Natural killer cell (primary cell): ENCODE results near the gene NRM. TPM values are rescaled to one million over a fixed set of nuclear protein-coding genes. Genes with fewer than 3 reads are reported as not detected.
"Not testable (repeated sequence)": the region's sequence is repeated elsewhere in the genome, so short reads cannot be mapped to it uniquely, and the experiment has no call there.

Source experiments
- ATAC-seq, 3 donors: fragments of 150-1000 bp in 2 of 3; fragments of 200-7000 bp in 1 of 3; cut with Tn5 transposase; 1 replicate in 1 of 3; 2 replicates in 2 of 3; pipeline ENCODE4 v1.10.0; 2021; ENCODE audit warnings: mild to moderate bottlenecking in 2 of 3, moderate library complexity in 2 of 3
- DNase-seq, 2 donors: peaks; one replicate each; pipeline versions ENCODE4 v3.0.0 to v3.0.0-alpha.2; 2013 to 2021; ENCODE audit warnings: mixed read lengths in 1 of 2
- H3K27ac ChIP-seq: one replicate; pipeline ENCODE4 v1.5.1; 2013; ENCODE audit warnings: mild to moderate bottlenecking, low read length
- H3K27me3 ChIP-seq: one replicate; pipeline ENCODE4 v1.6.1; 2013; ENCODE audit warnings: low read length; ENCODE audit not compliant: control insufficient read depth, insufficient read depth
- H3K36me3 ChIP-seq: one replicate; pipeline ENCODE4 v1.6.1; 2013; ENCODE audit warnings: low read length; ENCODE audit not compliant: control insufficient read depth, insufficient read depth
- H3K4me1 ChIP-seq: one replicate; pipeline ENCODE4 v1.6.1; 2013; ENCODE audit warnings: low read length; ENCODE audit not compliant: control insufficient read depth, insufficient read depth
- H3K4me3 ChIP-seq: one replicate; pipeline ENCODE4 v1.5.1; 2013; ENCODE audit warnings: low read length
- H3K9me3 ChIP-seq: one replicate; pipeline ENCODE4 v1.6.1; 2013; ENCODE audit warnings: low read length; ENCODE audit not compliant: control insufficient read depth, insufficient read depth
- H3K27ac Mint-ChIP-seq, 2 donors: one replicate each; pipeline ENCODE4 v1.8.0; 2022; ENCODE audit warnings: mild to moderate bottlenecking in 2 of 2, mixed read lengths in 2 of 2, moderate library complexity in 1 of 2
- H3K27me3 Mint-ChIP-seq, 2 donors: one replicate each; pipeline ENCODE4 v1.8.0; 2022; ENCODE audit warnings: low read depth in 2 of 2, mixed read lengths in 2 of 2
- H3K36me3 Mint-ChIP-seq: one replicate; pipeline ENCODE4 v1.8.0; 2022; ENCODE audit warnings: mixed read lengths
- H3K4me1 Mint-ChIP-seq, 2 donors: one replicate each; pipeline ENCODE4 v1.8.0; 2022; ENCODE audit warnings: mixed read lengths in 2 of 2
- H3K4me3 Mint-ChIP-seq: one replicate; pipeline ENCODE4 v1.8.0; 2022; ENCODE audit warnings: mild to moderate bottlenecking, moderate library complexity, mixed read lengths
- H3K9me3 Mint-ChIP-seq, 2 donors: one replicate each; pipeline ENCODE4 v1.8.0; 2022; ENCODE audit warnings: mixed read lengths in 2 of 2
- WGBS: methylation state at CpG from one replicate; pipeline ENCODE4 v1.1.7; 2013; ENCODE audit warnings: missing lambda C conversion rate; ENCODE audit not compliant: insufficient coverage; 5-methylcytosine and 5-hydroxymethylcytosine counted together
- intact Hi-C: fragments of 100-400 bp; cut with micrococcal nuclease; formaldehyde crosslinking; loops from one replicate; pipeline ENCODE4 v1.14.2; 2022
- total RNA-seq, 4 donors: library from RNA; stranded (reverse); fragments of 120-200 nt in 1 of 4; gene quantifications; one replicate each; pipeline versions ENCODE4 v1.2.3 to v1.2.4, GENCODE V29; 2013 to 2022
- TF ChIP-seq, protein P1 (sequence below): fragments of 200-600 bp; IDR thresholded peaks from one replicate; pipeline ENCODE4 v1.8.0; 2022; ENCODE audit warnings: antibody characterized with exemption

The NRM gene
- total RNA-seq, 3 donors from 2014 or later (not counting 1 experiment from before 2014, with no cell fraction given): 7.4 to 8.9 (median 8.7) TPM

DNA sequence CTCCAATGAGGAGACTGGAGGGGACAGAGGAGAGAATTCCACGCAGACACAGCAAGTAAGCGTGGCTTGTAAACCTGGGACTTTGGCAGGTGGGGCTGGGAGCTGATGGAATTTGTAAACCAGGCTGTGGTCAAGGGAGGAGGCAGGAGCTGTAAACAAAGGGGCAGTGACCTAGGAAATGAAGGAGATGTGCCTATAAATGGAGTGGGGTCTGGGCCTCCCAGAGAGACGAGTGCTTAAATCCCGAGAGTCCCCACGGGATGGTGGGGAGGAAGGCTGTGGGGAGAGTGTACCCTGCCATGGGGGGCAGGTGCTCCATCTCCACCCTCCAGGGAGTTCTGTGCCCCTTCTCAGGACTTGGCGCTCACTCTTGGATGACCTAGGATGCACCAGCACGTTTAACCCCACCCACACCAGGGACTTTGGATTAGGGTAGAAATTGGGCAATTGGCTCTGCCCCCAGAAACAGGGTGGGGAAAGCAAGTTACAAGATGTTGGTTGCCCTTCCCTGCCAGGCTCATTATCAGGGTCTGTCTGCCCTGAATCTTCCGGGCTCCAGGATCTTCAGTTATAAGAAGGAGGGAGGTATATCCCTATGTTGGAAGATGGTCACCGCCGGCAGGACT is 14.0 kb downstream of the NRM start:
- H3K4me3 Mint-ChIP-seq: no peak overlapping the region

DNA sequence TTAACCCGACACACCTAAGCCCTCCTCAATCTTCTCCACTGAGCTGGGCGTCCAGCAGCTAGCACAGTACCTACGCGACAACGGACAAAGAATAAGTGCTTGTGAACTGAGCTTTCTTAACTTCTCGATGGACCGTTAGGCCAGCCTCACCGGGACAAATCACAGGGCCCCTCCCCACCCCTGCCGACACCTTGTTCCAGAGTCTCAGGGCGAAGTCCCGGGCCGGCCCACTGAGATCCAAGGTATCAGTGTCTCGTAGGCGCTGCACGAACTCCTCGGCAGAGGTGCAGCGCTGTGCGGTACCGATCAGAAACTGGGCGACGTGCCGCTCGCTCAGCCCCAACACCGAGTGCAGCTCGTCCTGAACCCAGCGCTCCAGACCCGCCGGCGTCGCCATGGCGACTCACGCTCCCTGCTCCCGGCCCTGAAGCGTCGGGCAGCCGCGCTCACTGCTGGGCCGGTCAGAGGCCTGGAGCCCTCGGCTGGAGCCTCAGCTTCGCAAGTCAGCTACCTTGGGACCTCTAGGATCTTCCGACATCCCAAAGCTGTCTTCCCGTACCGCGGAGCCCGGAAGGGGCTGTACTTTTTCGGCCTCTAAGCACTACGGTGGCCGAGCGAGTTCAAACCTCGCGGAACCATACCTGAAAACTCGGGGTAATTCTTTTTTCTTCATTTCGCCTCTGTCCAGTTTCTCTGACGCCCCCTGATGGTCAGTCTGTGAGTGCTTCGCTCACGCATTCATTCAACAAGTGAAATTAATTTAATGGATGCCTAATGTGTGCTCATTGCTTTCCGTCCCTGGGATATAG is 18.1 kb downstream of the NRM start, which contains the start of gene DHX16:
Gene DHX16 (minus strand): TSS at position 562 of the 809 bp plus-strand sequence. CDS start 165 bp downstream, at position 397.
- intact Hi-C loops: loop anchor here (1.0 to 2.0 kb wide), 4 partner anchors 46 to 190 kb away; partner anchors contain the start of genes ATAT1, MRPS18B and PPP1R10
- peak; percentile 88 to 97 (median 89) for ATAC-seq

More for the DNA sequence above, 14.0 kb downstream of the NRM start:
- TF ChIP-seq, protein P1, sequence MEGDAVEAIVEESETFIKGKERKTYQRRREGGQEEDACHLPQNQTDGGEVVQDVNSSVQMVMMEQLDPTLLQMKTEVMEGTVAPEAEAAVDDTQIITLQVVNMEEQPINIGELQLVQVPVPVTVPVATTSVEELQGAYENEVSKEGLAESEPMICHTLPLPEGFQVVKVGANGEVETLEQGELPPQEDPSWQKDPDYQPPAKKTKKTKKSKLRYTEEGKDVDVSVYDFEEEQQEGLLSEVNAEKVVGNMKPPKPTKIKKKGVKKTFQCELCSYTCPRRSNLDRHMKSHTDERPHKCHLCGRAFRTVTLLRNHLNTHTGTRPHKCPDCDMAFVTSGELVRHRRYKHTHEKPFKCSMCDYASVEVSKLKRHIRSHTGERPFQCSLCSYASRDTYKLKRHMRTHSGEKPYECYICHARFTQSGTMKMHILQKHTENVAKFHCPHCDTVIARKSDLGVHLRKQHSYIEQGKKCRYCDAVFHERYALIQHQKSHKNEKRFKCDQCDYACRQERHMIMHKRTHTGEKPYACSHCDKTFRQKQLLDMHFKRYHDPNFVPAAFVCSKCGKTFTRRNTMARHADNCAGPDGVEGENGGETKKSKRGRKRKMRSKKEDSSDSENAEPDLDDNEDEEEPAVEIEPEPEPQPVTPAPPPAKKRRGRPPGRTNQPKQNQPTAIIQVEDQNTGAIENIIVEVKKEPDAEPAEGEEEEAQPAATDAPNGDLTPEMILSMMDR: no peak
- H3K36me3 ChIP-seq: peaks cover 45% of the 10 kb centered on the region
- H3K4me1 ChIP-seq: peaks cover 41% of the 10 kb centered on the region
- WGBS: 86% methylated on average over 7 of the region's 10 CpGs
- intact Hi-C loops: no loop called here
- no peak overlapping the region for H3K4me3 ChIP-seq
- H3K4me1 Mint-ChIP-seq: peaks cover 39 to 63% of the 10 kb centered on the region in 2 donors
- ATAC-seq (no peak), DNase-seq (no peak)
- H3K27me3 ChIP-seq: no peaks in the 10 kb centered on the region
- H3K27ac Mint-ChIP-seq: peak overlapping the region; percentile 72 to 74
- no peak overlapping the region for H3K27ac ChIP-seq
- no peaks in the 10 kb centered on the region for H3K27me3 Mint-ChIP-seq
- no peaks in the 10 kb centered on the region for H3K9me3 Mint-ChIP-seq
- H3K36me3 Mint-ChIP-seq: peaks cover 10% of the 10 kb centered on the region
- H3K9me3 ChIP-seq: no peaks in the 10 kb centered on the region

GRCh38 chr6:30670760-30671527 is 19.8 kb downstream of the NRM start:
- WGBS: 98% methylated on average over 22 of the region's 27 CpGs
- Mint-ChIP-seq H3K4me1 (peaks cover 22 to 34% of the 10 kb centered on the region in 2 donors), H3K36me3 (peaks cover 2% of the 10 kb centered on the region), H3K9me3 (no peaks in the 10 kb centered on the region), H3K27me3 (no peaks in the 10 kb centered on the region), H3K27ac (peak overlapping the region in 1 of 2 donors; percentile 47), H3K4me3 (peak overlapping the region; percentile 59)
- intact Hi-C loops: no loop called here
- Histone ChIP-seq H3K27ac (no peak overlapping the region), H3K27me3 (no peaks in the 10 kb centered on the region), H3K36me3 (peaks cover 29% of the 10 kb centered on the region), H3K4me1 (peaks cover 17% of the 10 kb centered on the region), H3K9me3 (no peaks in the 10 kb centered on the region), H3K4me3 (no peak overlapping the region)
- DNase-seq (peak in 1 of 2 donors; percentile 22), ATAC-seq (no peak)
- TF ChIP-seq, protein P1: no peak

More for the DNA sequence above, 18.1 kb downstream of the NRM start, which contains the start of gene DHX16:
- WGBS: under 1% methylated on average over 56 of the region's 57 CpGs
- no peaks in the 10 kb centered on the region for H3K9me3 ChIP-seq
- peak; percentile 85 to 96 for DNase-seq
- peaks cover 34% of the 10 kb centered on the region for H3K36me3 ChIP-seq
- H3K4me1 Mint-ChIP-seq: peaks cover 27 to 49% of the 10 kb centered on the region in 2 donors
- peak within 1 kb of the TSS; percentile 76 for H3K4me3 ChIP-seq
- peaks cover 17% of the 10 kb centered on the region for H3K4me1 ChIP-seq
- H3K27ac Mint-ChIP-seq: peak within 1 kb of the TSS; percentile 83 to 85
- peak within 1 kb of the TSS; percentile 87 for H3K4me3 Mint-ChIP-seq
- H3K27me3 Mint-ChIP-seq: no peaks in the 10 kb centered on the region
- peak within 1 kb of the TSS; percentile 24 for H3K27ac ChIP-seq
- TF ChIP-seq, protein P1: peak; percentile 68
- H3K9me3 Mint-ChIP-seq: no peaks in the 10 kb centered on the region
- H3K27me3 ChIP-seq: no peaks in the 10 kb centered on the region
- H3K36me3 Mint-ChIP-seq: peaks cover 10% of the 10 kb centered on the region

GRCh38 chr6:30666300-30666699 is 24.5 kb downstream of the NRM start:
- H3K27ac Mint-ChIP-seq, DNase-seq, H3K4me3 ChIP-seq, H3K9me3 ChIP-seq, intact Hi-C loops, ATAC-seq, H3K27me3 Mint-ChIP-seq, H3K27ac ChIP-seq, H3K27me3 ChIP-seq, H3K4me3 Mint-ChIP-seq, H3K9me3 Mint-ChIP-seq, H3K4me1 ChIP-seq: not testable (repeated sequence)
- 85% methylated on average over 2 of the region's 2 CpGs for WGBS
- H3K36me3 ChIP-seq: peaks cover 67% of the 10 kb centered on the region
- H3K36me3 Mint-ChIP-seq: peaks cover 17% of the 10 kb centered on the region
- peaks cover 7 to 12% of the 10 kb centered on the region in 2 donors for H3K4me1 Mint-ChIP-seq
